Skeletal muscle satellite cell (primary cell): ENCODE data around the gene ILF3. TPM values are rescaled to one million over a fixed set of nuclear protein-coding genes. Genes with fewer than 3 reads are reported as not detected.

ENCODE experiments used
- small RNA-seq: library from RNA; depleted of rRNA; stranded (forward); fragments of <200 nt; gene quantifications from one replicate; pipeline ENCODE3, GENCODE V24; 2012

Gene ILF3

Small RNA genes within 50 kb of the gene (small RNA-seq; reads per million reads assigned to genes)
- gene MIR638: not detected
